Endothelial cell of umbilical vein (primary cell): Measurements from ENCODE around the gene DPYD. TPM values are rescaled to one million over a fixed set of nuclear protein-coding genes. Genes with fewer than 3 reads are reported as not detected.

Source experiments
- BruUV-seq: library from RNA; stranded (reverse); fragments of 400-500 nt; replicated peaks from 2 replicates; lab custom pipeline; 2021; lab: Mats Ljungman, UMichigan
- CTCF ChIA-PET: fragments of 300-600, 350-600 bp; sonication (Branson Sonifier 250); formaldehyde crosslinking; loops from one replicate; lab custom pipeline; 2021; ENCODE audit warnings: antibody characterized with exemption, inconsistent platforms; lab: Charles Lee
- POLR2A ChIA-PET: fragments of 300-600, 350-600 bp; sonication (Branson Sonifier 250); formaldehyde crosslinking; loops from one replicate; lab custom pipeline; 2021; ENCODE audit warnings: antibody characterized with exemption, inconsistent platforms; lab: Charles Lee
- DNase-seq: peaks from one replicate; pipeline ENCODE4 v3.0.0-alpha.2; 2011; ENCODE audit warnings: low read depth, low spot score
- FAIRE-seq: peaks from 2 replicates; lab custom pipeline; 2011; peaks lifted over from hg19 to GRCh38; lab: Jason Lieb, UNC
- H2AFZ ChIP-seq: 2 replicates; pipeline ENCODE4 v1.6.0; 2012; ENCODE audit warnings: low read depth, low read length, control low read depth, inconsistent platforms
- H3K27ac ChIP-seq: 2 replicates; pipeline ENCODE4 v1.5.1; 2011; ENCODE audit warnings: low read depth, mild to moderate bottlenecking, control low read depth, low read length, moderate library complexity; ENCODE audit not compliant: insufficient read depth
- H3K27me3 ChIP-seq, 2 experiments: 2 replicates each; pipeline versions ENCODE4 v1.6.0 to v1.6.1; 2011; ENCODE audit warnings: low read length in 2 of 2, mixed read lengths in 1 of 2; ENCODE audit not compliant: control insufficient read depth in 2 of 2, insufficient read depth in 2 of 2
- H3K36me3 ChIP-seq, 2 experiments: 2 replicates in 1 of 2; 3 replicates in 1 of 2; pipeline ENCODE4 v1.5.1; 2011; ENCODE audit warnings: low read length in 2 of 2, mild to moderate bottlenecking in 1 of 2, moderate library complexity in 1 of 2; ENCODE audit not compliant: control insufficient read depth in 2 of 2, insufficient read depth in 2 of 2; ENCODE audit errors: extremely low read depth in 1 of 2
- H3K4me1 ChIP-seq: 3 replicates; pipeline ENCODE4 v1.5.1; 2011; ENCODE audit warnings: mild to moderate bottlenecking, low read length; ENCODE audit not compliant: control insufficient read depth, insufficient read depth; ENCODE audit errors: extremely low read depth
- H3K4me2 ChIP-seq: 2 replicates; pipeline ENCODE4 v1.6.1; 2011; ENCODE audit warnings: low read length, control low read depth, mixed read lengths; ENCODE audit not compliant: insufficient read depth
- H3K4me3 ChIP-seq, 3 experiments: fragments of 200-600 bp in 1 of 3; sonication (generic), shearing (Covaris generic) in 1 of 3; replicated peaks in 1 of 3; 2 replicates each; pipeline ENCODE4 v1.5.1; 2011 to 2016; ENCODE audit warnings: control low read depth in 3 of 3, low read length in 3 of 3, mild to moderate bottlenecking in 2 of 3, inconsistent platforms in 1 of 3, low read depth in 1 of 3, moderate library complexity in 1 of 3; ENCODE audit not compliant: insufficient read depth in 1 of 3
- H3K79me2 ChIP-seq: 2 replicates; pipeline ENCODE4 v1.6.0; 2012; ENCODE audit warnings: low read length, inconsistent platforms; ENCODE audit not compliant: control insufficient read depth, insufficient read depth
- H3K9ac ChIP-seq: replicated peaks from 2 replicates; pipeline ENCODE3; 2011; ENCODE audit warnings: low read length, control low read depth; ENCODE audit not compliant: insufficient read depth; ENCODE audit errors: extremely low read depth
- H3K9me1 ChIP-seq: replicated peaks from 3 replicates; pipeline ENCODE4 v1.6.0; 2011; ENCODE audit warnings: mild to moderate bottlenecking, low read length; ENCODE audit not compliant: control insufficient read depth, insufficient read depth; ENCODE audit errors: extremely low read depth
- H3K9me3 ChIP-seq: replicated peaks from 2 replicates; pipeline ENCODE4 v1.5.1; 2012; ENCODE audit warnings: low read length, inconsistent platforms; ENCODE audit not compliant: control insufficient read depth, insufficient read depth
- H4K20me1 ChIP-seq: replicated peaks from 2 replicates; pipeline ENCODE3; 2011; ENCODE audit warnings: mild to moderate bottlenecking, low read length; ENCODE audit not compliant: control insufficient read depth, insufficient read depth; ENCODE audit errors: extremely low read depth
- CTCF ChIP-seq, 2 donors: IDR thresholded peaks; 1 replicate in 1 of 2; 2 replicates in 1 of 2; pipeline ENCODE4 v1.5.1; 2011; ENCODE audit warnings: low read length in 2 of 2, mild to moderate bottlenecking in 2 of 2, moderate library complexity in 2 of 2, control low read depth in 1 of 2, inconsistent platforms in 1 of 2, low read depth in 1 of 2; ENCODE audit not compliant: insufficient read depth in 1 of 2; ENCODE audit errors: extremely low read depth in 1 of 2
- EZH2 ChIP-seq: IDR thresholded peaks from 2 replicates; pipeline ENCODE4 v1.6.1; 2012; ENCODE audit warnings: borderline replicate concordance, low read depth, mild to moderate bottlenecking, moderate library complexity, low read length, inconsistent platforms; ENCODE audit not compliant: severe bottlenecking
- FOS ChIP-seq: IDR thresholded peaks from 2 replicates; pipeline ENCODE4 v1.6.1; 2011; ENCODE audit warnings: mild to moderate bottlenecking, low read length, moderate library complexity, borderline replicate concordance; ENCODE audit not compliant: insufficient read depth
- GATA2 ChIP-seq: IDR thresholded peaks from 2 replicates; pipeline ENCODE4 v1.7.0; 2011; ENCODE audit warnings: low read depth, mild to moderate bottlenecking, moderate library complexity, mixed read lengths, low read length; ENCODE audit not compliant: insufficient read length, insufficient read depth
- JUN ChIP-seq: IDR thresholded peaks from 2 replicates; pipeline ENCODE4 v1.6.1; 2011; ENCODE audit warnings: borderline replicate concordance, low read depth; ENCODE audit not compliant: insufficient read length, insufficient read depth
- MAX ChIP-seq: IDR thresholded peaks from 2 replicates; pipeline ENCODE4 v1.6.1; 2011; ENCODE audit not compliant: insufficient read depth, insufficient read length
- MYC ChIP-seq: IDR thresholded peaks from one replicate; pipeline ENCODE4 v1.6.1; 2011; ENCODE audit warnings: mild to moderate bottlenecking, low read depth, low read length
- POLR2A ChIP-seq: IDR thresholded peaks from 2 replicates; pipeline ENCODE4 v1.6.1; 2012; ENCODE audit warnings: low read depth, mild to moderate bottlenecking, control low read depth, low read length
- POLR2AphosphoS5 ChIP-seq: IDR thresholded peaks from 2 replicates; pipeline ENCODE4 v1.6.1; 2012; ENCODE audit warnings: low read depth, mild to moderate bottlenecking, control low read depth, low read length, moderate library complexity; ENCODE audit not compliant: insufficient read depth
- dilution Hi-C: fragments of 300-500 bp; cut with MboI; formaldehyde crosslinking; loops from one replicate; pipeline ENCODE4 v1.15.0; 2019; ENCODE audit warnings: low sequenced_read_pairs; ENCODE audit not compliant: extremely low pct_ligation_motif_present
- intact Hi-C: fragments of 100-400 bp; cut with micrococcal nuclease; formaldehyde crosslinking; loops from one replicate; pipeline ENCODE4 v1.10.0; 2022
- polyA plus RNA-seq, 4 experiments: library from polyadenylated mRNA; depleted of rRNA in 3 of 4; stranded (reverse) in 3 of 4; unstranded in 1 of 4; fragments of >200 nt; gene quantifications; 2 replicates each; pipeline versions ENCODE4 v1.2.1 to v1.2.3, GENCODE V29; 2011 to 2012; ENCODE audit warnings: missing spikeins in 1 of 4
- total RNA-seq: library from RNA; stranded (reverse); gene quantifications from 2 replicates; pipeline ENCODE4 v1.2.3, GENCODE V29; 2021

DPYD gene
- total and polyA plus RNA-seq, 2 donors (not counting 3 experiments of a cell fraction or from before 2014, with no cell fraction given), result 4.6 to 15.1 TPM

- H3K36me3 ChIP-seq, result no peaks in the 10 kb centered on the region
- H2AFZ ChIP-seq, result no peak overlapping the region
- no peaks in the 10 kb centered on the region for H3K9me1 ChIP-seq
- no peak overlapping the region for H3K4me3 ChIP-seq
- dilution Hi-C loops (no loop called here), intact Hi-C loops (no loop called here)
- H3K9ac ChIP-seq, result no peak overlapping the region
- no peak overlapping the region for H3K27ac ChIP-seq
- no peak for TF ChIP-seq GATA2
- no peak for TF ChIP-seq JUN
- no peak for TF ChIP-seq POLR2AphosphoS5
- no peak for TF ChIP-seq MAX
- no peak for TF ChIP-seq MYC
- TF ChIP-seq CTCF (IDR thresholded peaks at IDR 0.05; ENCODE audit: extremely low read depth in 1 of 2, insufficient read depth in 1 of 2, low read depth in 1 of 2, low read length in 2 of 2), result no peak
- no peak for TF ChIP-seq POLR2A
- no peak for TF ChIP-seq EZH2
- no peak for TF ChIP-seq FOS
- H4K20me1 ChIP-seq, result no peaks in the 10 kb centered on the region
- no peaks in the 10 kb centered on the region for H3K79me2 ChIP-seq
- CTCF ChIA-PET, result no interaction called here
- FAIRE-seq (no peak), DNase-seq (no peak)
- POLR2A ChIA-PET, result no interaction called here
- no TSS peak for BruUV-seq
- no peaks in the 10 kb centered on the region for H3K4me1 ChIP-seq
- no peaks in the 10 kb centered on the region for H3K9me3 ChIP-seq
- no peaks in the 10 kb centered on the region for H3K27me3 ChIP-seq
- no peak overlapping the region for H3K4me2 ChIP-seq
Observed at GRCh38 chr1:97074771-97075170, 846.1 kb downstream of the DPYD start.
